Adrenal gland (tissue), 5 donors: ENCODE results near the gene PPIL3.

Source experiments
- CTCF ChIP-seq, 6 experiments: fragments of 450-650 bp in 4 of 6; fragments of 200-600 bp in 2 of 6; sonication (generic) in 1 of 6; IDR thresholded peaks; 1 replicate in 5 of 6; 2 replicates in 1 of 6; pipeline versions ENCODE4 v1.5.1 to v1.8.0; 2016 to 2021; ENCODE audit warnings: antibody characterized with exemption in 6 of 6, mild to moderate bottlenecking in 2 of 6, moderate library complexity in 1 of 6
- POLR2A ChIP-seq, 2 donors: fragments of 450-650 bp; IDR thresholded peaks; one replicate each; pipeline ENCODE4 v1.6.1; 2017; ENCODE audit warnings: antibody characterized with exemption in 2 of 2, mild to moderate bottlenecking in 2 of 2, moderate library complexity in 1 of 2
- donor health status: DM: no; HTN: no; CAD: no.

- no peak for TF ChIP-seq CTCF (IDR thresholded peaks at IDR 0.05)
- TF ChIP-seq POLR2A (IDR thresholded peaks at IDR 0.05), result no peak
These were observed 60.8 kb downstream of the PPIL3 start for GRCh38 chr2:200828104-200828503.
